H1 (cell line): ENCODE results near the gene NKX6-1.
A peak's percentile ranks its signal among the peaks of the same experiment; 100 is the strongest.

Source experiments
- CHD7 ChIP-seq: fragments of 300-600 bp; sonication (generic); IDR thresholded peaks from 2 replicates; pipeline ENCODE4 v1.7.1; 2012; ENCODE audit warnings: low read length, moderate library complexity, mild to moderate bottlenecking, inconsistent platforms; ENCODE audit not compliant: insufficient replicate concordance
- CREB1 ChIP-seq: IDR thresholded peaks from 2 replicates; pipeline ENCODE4 v1.6.1; 2012; ENCODE audit warnings: inconsistent platforms
- CTCF ChIP-seq, 3 experiments: IDR thresholded peaks; 1 replicate in 2 of 3; 2 replicates in 1 of 3; pipeline versions ENCODE4 v1.5.1 to v1.6.1; 2011; ENCODE audit warnings: low read length in 3 of 3, mild to moderate bottlenecking in 3 of 3, inconsistent platforms in 2 of 3, low read depth in 1 of 3, moderate library complexity in 1 of 3; ENCODE audit not compliant: insufficient read depth in 1 of 3; ENCODE audit errors: control extremely low read depth in 1 of 3
- EZH2 ChIP-seq: fragments of 200-600 bp; sonication (generic); IDR thresholded peaks from 2 replicates; pipeline ENCODE4 v1.7.1; 2012; ENCODE audit warnings: low read depth, mild to moderate bottlenecking, moderate library complexity, low read length, inconsistent platforms; ENCODE audit not compliant: severe bottlenecking
- HDAC2 ChIP-seq, 2 experiments: fragments of 300-600 bp in 1 of 2; sonication (generic) in 1 of 2; IDR thresholded peaks; 2 replicates each; pipeline ENCODE4 v1.6.1; 2011 to 2012; ENCODE audit warnings: low read depth in 2 of 2, low read length in 2 of 2, mild to moderate bottlenecking in 2 of 2, moderate library complexity in 2 of 2, borderline replicate concordance in 1 of 2, inconsistent platforms in 1 of 2
- JUN ChIP-seq: IDR thresholded peaks from 2 replicates; pipeline ENCODE4 v1.6.1; 2011; ENCODE audit warnings: low read depth, mild to moderate bottlenecking, improper control_type of control experiment, low read length
- NRF1 ChIP-seq: IDR thresholded peaks from 2 replicates; pipeline ENCODE4 v1.6.1; 2011; ENCODE audit warnings: mild to moderate bottlenecking, low read depth, low read length, improper control_type of control experiment
- POLR2A ChIP-seq, 2 experiments: IDR thresholded peaks; 1 replicate in 1 of 2; 2 replicates in 1 of 2; pipeline ENCODE4 v1.6.1; 2011; ENCODE audit warnings: low read depth in 2 of 2, low read length in 2 of 2, mild to moderate bottlenecking in 2 of 2; ENCODE audit errors: control extremely low read depth in 1 of 2
- RBBP5 ChIP-seq: IDR thresholded peaks from 2 replicates; pipeline ENCODE4 v1.7.1; 2012; ENCODE audit warnings: low read depth, mild to moderate bottlenecking, inconsistent platforms, low read length, moderate library complexity, borderline replicate concordance
- YY1 ChIP-seq: IDR thresholded peaks from 2 replicates; pipeline ENCODE4 v1.6.1; 2011; ENCODE audit warnings: low read depth, mild to moderate bottlenecking, low read length
- TF ChIP-seq, protein P1 (sequence below): IDR thresholded peaks from 2 replicates; pipeline ENCODE4 v1.6.1; 2012; ENCODE audit warnings: inconsistent platforms

GRCh38 chr4:84479663-84480062 is 19.4 kb downstream of the NKX6-1 start:
- TF ChIP-seq, protein P1, sequence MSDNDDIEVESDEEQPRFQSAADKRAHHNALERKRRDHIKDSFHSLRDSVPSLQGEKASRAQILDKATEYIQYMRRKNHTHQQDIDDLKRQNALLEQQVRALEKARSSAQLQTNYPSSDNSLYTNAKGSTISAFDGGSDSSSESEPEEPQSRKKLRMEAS, result no peak
- TF ChIP-seq POLR2A (IDR thresholded peaks at IDR 0.05; ENCODE audit: control extremely low read depth in 1 of 2, low read depth in 2 of 2, low read length in 2 of 2), result no peak
- no peak for TF ChIP-seq CHD7
- peak; percentile 18 to 23 (median 20); a peak in 3 of 4 replicates for TF ChIP-seq CTCF (IDR thresholded peaks at IDR 0.05; ENCODE audit: control extremely low read depth in 1 of 3, insufficient read depth in 1 of 3, low read depth in 1 of 3, low read length in 3 of 3)
- TF ChIP-seq NRF1, result no peak
- no peak for TF ChIP-seq EZH2
- no peak for TF ChIP-seq YY1
- no peak for TF ChIP-seq JUN
- TF ChIP-seq CREB1, result no peak
- no peak for TF ChIP-seq HDAC2 (IDR thresholded peaks at IDR 0.05; ENCODE audit: borderline replicate concordance in 1 of 2, low read depth in 2 of 2, low read length in 2 of 2)
- TF ChIP-seq RBBP5, result no peak
